ENCODE results near the gene ZNF292. TPM values are rescaled to one million over a fixed set of nuclear protein-coding genes. Genes with fewer than 3 reads are reported as not detected.
A peak's percentile ranks its signal among the peaks of the same experiment; 100 is the strongest.

The ZNF292 gene
- total RNA-seq, 2 experiments from 2014 or later = 81.5 to 82.5 TPM

- ChIA-PET POLR2A (no interaction called here), CTCF (interaction anchor here (0.9 kb wide), 1 partner anchor 84 kb away, joined by 3 read pairs; no protein-coding TSS in a partner anchor)
- Mint-ChIP-seq H3K4me3 (no peak overlapping the region), H3K4me1 (ENCODE audit: low read depth) (no peaks in the 10 kb centered on the region), H3K27me3 (peaks cover 7% of the 10 kb centered on the region), H3K9me3 (no peaks in the 10 kb centered on the region), H3K36me3 (ENCODE audit: low read depth) (no peaks in the 10 kb centered on the region), H3K27ac (no peak overlapping the region)
- TF ChIP-seq CTCF (IDR thresholded peaks at IDR 0.05) = no peak
- no peak for ATAC-seq (ENCODE audit: poor library complexity)
- no peaks in the 10 kb centered on the region for H3K27me3 ChIP-seq (ENCODE audit: control insufficient read depth in 1 of 2, insufficient read depth in 2 of 2, low read length in 2 of 2)
- H3K27ac ChIP-seq (ENCODE audit: low read depth in 1 of 2, low read length in 2 of 2) = no peak overlapping the region
- H3K9me3 ChIP-seq (ENCODE audit: control insufficient read depth in 1 of 2, insufficient read depth in 1 of 2, low read length in 2 of 2) = no peaks in the 10 kb centered on the region
- no peaks in the 10 kb centered on the region for H3K36me3 ChIP-seq (ENCODE audit: insufficient read depth, low read length)
- peaks cover 2% of the 10 kb centered on the region for H3K4me1 ChIP-seq (ENCODE audit: insufficient read depth, low read length)
- intact Hi-C loops (cut with DNase I, micrococcal nuclease) = loop anchor here in 1 of 2 experiments (5.0 kb wide), 1 partner anchor 261 kb away; the partner anchor contains the start of gene CFAP206
- no peak for DNase-seq
- H3K4me3 ChIP-seq (ENCODE audit: low read length) = no peak overlapping the region
Observed at GRCh38 chr6:87146363-87146762, 9.0 kb upstream of the ZNF292 start.

- peaks cover 24% of the 10 kb centered on the region for H3K4me1 ChIP-seq (ENCODE audit: insufficient read depth, low read length)
- ChIA-PET POLR2A (no interaction called here), CTCF (no interaction called here)
- peak overlapping the region; percentile 37 for H3K27ac Mint-ChIP-seq
- peak overlapping the region; percentile 49 for H3K4me3 Mint-ChIP-seq
- H3K4me3 ChIP-seq (ENCODE audit: low read length) = no peak overlapping the region
- no peaks in the 10 kb centered on the region for H3K27me3 ChIP-seq (ENCODE audit: control insufficient read depth in 1 of 2, insufficient read depth in 2 of 2, low read length in 2 of 2)
- no peak for ATAC-seq (ENCODE audit: poor library complexity)
- no peaks in the 10 kb centered on the region for H3K27me3 Mint-ChIP-seq
- H3K9me3 ChIP-seq (ENCODE audit: control insufficient read depth in 1 of 2, insufficient read depth in 1 of 2, low read length in 2 of 2) = no peaks in the 10 kb centered on the region
- no peak for TF ChIP-seq CTCF (IDR thresholded peaks at IDR 0.05)
- H3K9me3 Mint-ChIP-seq = no peaks in the 10 kb centered on the region
- peaks cover 31% of the 10 kb centered on the region for H3K4me1 Mint-ChIP-seq (ENCODE audit: low read depth)
- intact Hi-C loops (cut with DNase I, micrococcal nuclease) = loop anchor here (5.0 to 10.0 kb wide), 5 partner anchors 254 to 1934 kb away; partner anchors contain the start of genes AKIRIN2 (in 1 of the 2), CFAP206 (in 1 of the 2), PNRC1 (in 1 of the 2) and RARS2 (in 1 of the 2)
- no peak overlapping the region for H3K27ac ChIP-seq (ENCODE audit: low read depth in 1 of 2, low read length in 2 of 2)
- no peak for DNase-seq
- H3K36me3 Mint-ChIP-seq (ENCODE audit: low read depth) = peaks cover 7% of the 10 kb centered on the region
- no peaks in the 10 kb centered on the region for H3K36me3 ChIP-seq (ENCODE audit: insufficient read depth, low read length)
Observed at GRCh38 chr6:87150406-87150805, 5.0 kb upstream of the ZNF292 start.

- H3K27ac Mint-ChIP-seq = peak overlapping the region; percentile 88
- POLR2A ChIA-PET = no interaction called here
- no peaks in the 10 kb centered on the region for H3K27me3 Mint-ChIP-seq
- Histone ChIP-seq H3K27me3 (ENCODE audit: control insufficient read depth in 1 of 2, insufficient read depth in 2 of 2, low read length in 2 of 2) (no peaks in the 10 kb centered on the region), H3K4me1 (ENCODE audit: insufficient read depth, low read length) (peaks cover 32% of the 10 kb centered on the region), H3K27ac (ENCODE audit: low read depth in 1 of 2, low read length in 2 of 2) (peak overlapping the region; percentile 74 to 76), H3K9me3 (ENCODE audit: control insufficient read depth in 1 of 2, insufficient read depth in 1 of 2, low read length in 2 of 2) (no peaks in the 10 kb centered on the region), H3K4me3 (ENCODE audit: low read length) (peak overlapping the region; percentile 64), H3K36me3 (ENCODE audit: insufficient read depth, low read length) (no peaks in the 10 kb centered on the region)
- no peak for TF ChIP-seq CTCF (IDR thresholded peaks at IDR 0.05)
- DNase-seq (no peak), ATAC-seq (ENCODE audit: poor library complexity) (no peak)
- peaks cover 37% of the 10 kb centered on the region for H3K4me1 Mint-ChIP-seq (ENCODE audit: low read depth)
- CTCF ChIA-PET = no interaction called here
- H3K36me3 Mint-ChIP-seq (ENCODE audit: low read depth) = peaks cover 17% of the 10 kb centered on the region
- intact Hi-C loops (cut with DNase I, micrococcal nuclease) = loop anchor here (5.0 to 10.0 kb wide), 5 partner anchors 253 to 1933 kb away; partner anchors contain the start of genes AKIRIN2 (in 1 of the 2), CFAP206 (in 1 of the 2), PNRC1 (in 1 of the 2) and RARS2 (in 1 of the 2)
- H3K4me3 Mint-ChIP-seq = peak overlapping the region; percentile 66
- H3K9me3 Mint-ChIP-seq = no peaks in the 10 kb centered on the region
Observed at GRCh38 chr6:87151471-87151780, 3.9 kb upstream of the ZNF292 start.
